GM06990 (cell line): ENCODE results near the gene MRPL55.
A peak's percentile ranks its signal among the peaks of the same experiment; 100 is the strongest.

Experiments used
- DNase-seq: peaks from one replicate; pipeline ENCODE4 v3.0.0-alpha.2; 2011; ENCODE audit not compliant: insufficient read length; ENCODE audit errors: extremely low read depth
- H3K27me3 ChIP-seq: replicated peaks from 2 replicates; pipeline ENCODE4 v1.6.0; 2011; ENCODE audit warnings: low read length; ENCODE audit not compliant: control insufficient read depth, insufficient read depth
- H3K36me3 ChIP-seq: 2 replicates; pipeline ENCODE4 v1.5.1; 2011; ENCODE audit warnings: low read length; ENCODE audit not compliant: control insufficient read depth, insufficient read depth
- H3K4me3 ChIP-seq: replicated peaks from 2 replicates; pipeline ENCODE4 v1.5.1; 2011; ENCODE audit warnings: low read depth, mild to moderate bottlenecking, control low read depth, low read length
- CTCF ChIP-seq: IDR thresholded peaks from 2 replicates; pipeline ENCODE4 v1.5.1; 2011; ENCODE audit warnings: low read length, control low read depth, mild to moderate bottlenecking, inconsistent platforms; ENCODE audit not compliant: insufficient read depth, poor library complexity, severe bottlenecking

MRPL55 gene

GRCh38 chr1:228074954-228075730 lies 34.0 kb downstream of the MRPL55 start:
- no peak for TF ChIP-seq CTCF
- no peaks in the 10 kb centered on the region for H3K27me3 ChIP-seq

GRCh38 chr1:228073857-228074545 lies 35.1 kb downstream of the MRPL55 start:
- TF ChIP-seq CTCF, result peak; percentile 25
- Histone ChIP-seq H3K27me3 (no peaks in the 10 kb centered on the region), H3K4me3 (no peak overlapping the region), H3K36me3 (no peaks in the 10 kb centered on the region; the same call in 1 of the 2 replicates)
- no peak for DNase-seq

More at GRCh38 chr1:228074954-228075730, 34.0 kb downstream of the MRPL55 start:
- H3K4me3 ChIP-seq, result no peak overlapping the region
- H3K36me3 ChIP-seq, result no peaks in the 10 kb centered on the region; the same call in 1 of the 2 replicates
- no peak for DNase-seq

GRCh38 chr1:228073061-228073856 lies 35.8 kb downstream of the MRPL55 start:
- H3K27me3 ChIP-seq, result no peaks in the 10 kb centered on the region
- H3K4me3 ChIP-seq, result no peak overlapping the region
- H3K36me3 ChIP-seq, result no peaks in the 10 kb centered on the region; the same call in 1 of the 2 replicates
- no peak for TF ChIP-seq CTCF
- no peak for DNase-seq

- no peaks in the 10 kb centered on the region for H3K27me3 ChIP-seq
- no peak for TF ChIP-seq CTCF
- no peaks in the 10 kb centered on the region; the same call in 1 of the 2 replicates for H3K36me3 ChIP-seq
- no peak overlapping the region for H3K4me3 ChIP-seq
- no peak for DNase-seq
Measured at GRCh38 chr1:228072658-228073043, 36.4 kb downstream of the MRPL55 start.

GRCh38 chr1:228071839-228072657 lies 37.1 kb downstream of the MRPL55 start:
- no peak for DNase-seq
- H3K4me3 ChIP-seq, result no peak overlapping the region
- H3K27me3 ChIP-seq, result no peaks in the 10 kb centered on the region
- no peaks in the 10 kb centered on the region for H3K36me3 ChIP-seq
- no peak for TF ChIP-seq CTCF
